Middle frontal gyrus (tissue), 1 donor: ENCODE data around the gene CTNNA2.

Experiments
- DNase-seq: peaks from one replicate; pipeline ENCODE4 v3.0.0-alpha.2; 2015; ENCODE audit warnings: low spot score; ENCODE audit errors: extremely low spot score

The CTNNA2 gene

DNA sequence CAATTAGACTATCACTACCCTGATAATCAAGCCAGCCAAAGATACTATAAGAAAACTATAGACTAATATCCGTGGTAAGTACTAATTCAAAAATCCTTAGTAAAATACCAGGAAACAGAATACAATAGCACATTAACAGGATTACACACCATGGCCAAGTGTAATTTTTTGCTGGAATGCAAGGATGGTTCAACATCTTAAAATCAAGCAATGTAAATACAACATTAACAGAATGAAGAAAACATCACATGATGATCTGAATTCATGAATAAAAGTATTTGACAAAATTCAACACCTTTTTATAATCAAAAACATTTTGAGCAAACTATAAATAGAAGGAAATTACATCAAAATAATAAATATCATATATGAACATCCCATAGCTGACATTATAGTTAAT lies 1142.4 kb downstream of the CTNNA2 start:
- no peak for DNase-seq

DNA sequence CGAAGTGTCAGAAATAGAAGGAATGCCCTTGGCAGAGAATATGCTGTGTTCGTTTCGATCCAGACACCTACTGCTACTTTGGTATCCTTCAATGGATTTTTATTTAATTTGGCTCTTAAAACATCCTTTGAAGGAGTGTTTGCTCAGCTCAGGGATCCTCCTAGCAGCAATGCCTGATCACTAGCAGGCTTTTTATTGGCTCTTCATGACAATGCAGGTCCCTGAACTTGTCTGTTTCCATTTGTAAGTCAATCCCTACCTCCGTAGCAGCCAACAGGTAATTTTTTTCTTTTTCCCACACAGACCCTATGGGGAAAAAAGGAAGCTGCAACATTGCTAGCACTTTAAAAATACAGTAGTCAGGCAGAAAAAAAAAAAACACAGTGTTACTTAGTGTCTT lies 1157.9 kb downstream of the CTNNA2 start:
- no peak for DNase-seq

DNA sequence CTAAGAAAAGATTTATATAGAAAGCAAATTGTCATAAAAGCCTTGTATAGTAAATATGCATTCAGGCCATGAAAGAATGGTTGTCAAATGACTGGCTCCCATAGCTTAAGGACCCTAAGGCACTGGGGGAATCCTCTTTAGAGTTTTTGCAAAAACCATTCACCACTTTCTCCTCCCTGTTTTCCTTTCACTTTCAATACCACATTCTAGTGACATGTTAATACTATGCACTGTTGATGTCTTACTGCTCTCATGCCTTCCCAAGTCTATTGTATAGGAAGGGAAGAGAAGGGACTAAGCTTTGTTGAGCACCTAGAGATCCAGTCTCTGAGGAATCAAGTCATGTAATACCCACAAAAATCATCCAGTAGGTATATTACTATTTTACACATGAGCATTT lies 1174.7 kb downstream of the CTNNA2 start:
- DNase-seq, result no peak

DNA sequence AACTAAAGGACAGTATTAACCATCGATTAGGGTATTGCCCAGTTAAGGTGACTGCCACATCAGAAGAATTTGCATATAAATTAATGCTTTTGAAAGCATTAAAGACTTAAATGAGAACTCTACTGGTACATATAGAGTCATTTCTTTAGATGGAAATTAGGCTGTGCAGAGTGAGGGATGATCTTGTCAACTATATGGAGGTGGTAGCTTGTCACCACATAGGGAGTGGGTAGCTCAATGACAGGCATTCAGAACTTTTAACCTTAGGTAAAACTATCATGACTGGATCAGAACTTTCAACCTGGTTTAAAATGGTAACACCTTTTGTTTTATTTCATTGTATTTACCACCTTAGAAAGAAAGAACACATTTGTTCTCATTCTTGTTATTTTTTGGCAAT lies 1176.3 kb downstream of the CTNNA2 start:
- no peak for DNase-seq
